ENCODE measurements around the gene SPARC.

SPARC gene

GRCh38 chr5:151673421-151673820 is 13.3 kb downstream of the SPARC start:
- TF ChIP-seq YY1 (IDR thresholded peaks at IDR 0.05; ENCODE audit: insufficient read depth, insufficient read length) = no peak
- no peak for TF ChIP-seq ZNF274 (IDR thresholded peaks at IDR 0.05; ENCODE audit: low read depth, low read length)
- TF ChIP-seq SUZ12 (IDR thresholded peaks at IDR 0.05; ENCODE audit: extremely low read depth, insufficient read depth, insufficient read length) = no peak
- Histone ChIP-seq H3K4me3 (ENCODE audit: insufficient read length, low read depth) (no peak overlapping the region), H3K4me1 (ENCODE audit: insufficient read depth, insufficient read length) (peaks cover 3% of the 10 kb centered on the region), H3K27me3 (ENCODE audit: insufficient read depth, insufficient read length) (no peaks in the 10 kb centered on the region), H3K36me3 (ENCODE audit: insufficient read depth, insufficient read length, low read length) (peaks cover 98% of the 10 kb centered on the region), H3K9me3 (ENCODE audit: insufficient read depth, low read length) (no peaks in the 10 kb centered on the region), H3K9ac (ENCODE audit: insufficient read length, low read depth) (no peak overlapping the region)
- no peak for DNase-seq (ENCODE audit: low read depth, low spot score)

GRCh38 chr5:151672516-151672915 is 14.2 kb downstream of the SPARC start:
- DNase-seq (ENCODE audit: low read depth, low spot score) = no peak
- Histone ChIP-seq H3K9ac (ENCODE audit: insufficient read length, low read depth) (no peak overlapping the region), H3K9me3 (ENCODE audit: insufficient read depth, low read length) (no peaks in the 10 kb centered on the region), H3K27me3 (ENCODE audit: insufficient read depth, insufficient read length) (no peaks in the 10 kb centered on the region), H3K36me3 (ENCODE audit: insufficient read depth, insufficient read length, low read length) (peaks cover 98% of the 10 kb centered on the region), H3K4me3 (ENCODE audit: insufficient read length, low read depth) (no peak overlapping the region), H3K4me1 (ENCODE audit: insufficient read depth, insufficient read length) (peaks cover 3% of the 10 kb centered on the region)
- TF ChIP-seq ZNF274 (IDR thresholded peaks at IDR 0.05; ENCODE audit: low read depth, low read length) = no peak
- TF ChIP-seq SUZ12 (IDR thresholded peaks at IDR 0.05; ENCODE audit: extremely low read depth, insufficient read depth, insufficient read length) = no peak
- TF ChIP-seq YY1 (IDR thresholded peaks at IDR 0.05; ENCODE audit: insufficient read depth, insufficient read length) = no peak

GRCh38 chr5:151671950-151672349 is 14.8 kb downstream of the SPARC start:
- no peak overlapping the region for H3K9ac ChIP-seq (ENCODE audit: insufficient read length, low read depth)
- peaks cover 2% of the 10 kb centered on the region for H3K4me1 ChIP-seq (ENCODE audit: insufficient read depth, insufficient read length)
- DNase-seq (ENCODE audit: low read depth, low spot score) = no peak
- TF ChIP-seq YY1 (IDR thresholded peaks at IDR 0.05; ENCODE audit: insufficient read depth, insufficient read length) = no peak
- no peak for TF ChIP-seq SUZ12 (IDR thresholded peaks at IDR 0.05; ENCODE audit: extremely low read depth, insufficient read depth, insufficient read length)
- no peak for TF ChIP-seq ZNF274 (IDR thresholded peaks at IDR 0.05; ENCODE audit: low read depth, low read length)
- no peak overlapping the region for H3K4me3 ChIP-seq (ENCODE audit: insufficient read length, low read depth)
- H3K36me3 ChIP-seq (ENCODE audit: insufficient read depth, insufficient read length, low read length) = peaks cover 98% of the 10 kb centered on the region
- no peaks in the 10 kb centered on the region for H3K9me3 ChIP-seq (ENCODE audit: insufficient read depth, low read length)
- no peaks in the 10 kb centered on the region for H3K27me3 ChIP-seq (ENCODE audit: insufficient read depth, insufficient read length)

- TF ChIP-seq SUZ12 (IDR thresholded peaks at IDR 0.05; ENCODE audit: extremely low read depth, insufficient read depth, insufficient read length) = no peak
- no peak for TF ChIP-seq YY1 (IDR thresholded peaks at IDR 0.05; ENCODE audit: insufficient read depth, insufficient read length)
- no peak for TF ChIP-seq ZNF274 (IDR thresholded peaks at IDR 0.05; ENCODE audit: low read depth, low read length)
These were observed 15.6 kb downstream of the SPARC start for GRCh38 chr5:151670953-151671636.

GRCh38 chr5:151670083-151670686 is 16.5 kb downstream of the SPARC start:
- no peak overlapping the region for H3K9ac ChIP-seq (ENCODE audit: insufficient read length, low read depth)
- H3K4me3 ChIP-seq (ENCODE audit: insufficient read length, low read depth) = no peak overlapping the region
- peaks cover 97% of the 10 kb centered on the region for H3K36me3 ChIP-seq (ENCODE audit: insufficient read depth, insufficient read length, low read length)
- no peaks in the 10 kb centered on the region for H3K9me3 ChIP-seq (ENCODE audit: insufficient read depth, low read length)
- H3K27me3 ChIP-seq (ENCODE audit: insufficient read depth, insufficient read length) = no peaks in the 10 kb centered on the region
- DNase-seq (ENCODE audit: low read depth, low spot score) = no peak
- H3K4me1 ChIP-seq (ENCODE audit: insufficient read depth, insufficient read length) = no peaks in the 10 kb centered on the region
- no peak for TF ChIP-seq ZNF274 (IDR thresholded peaks at IDR 0.05; ENCODE audit: low read depth, low read length)
- no peak for TF ChIP-seq SUZ12 (IDR thresholded peaks at IDR 0.05; ENCODE audit: extremely low read depth, insufficient read depth, insufficient read length)
- TF ChIP-seq YY1 (IDR thresholded peaks at IDR 0.05; ENCODE audit: insufficient read depth, insufficient read length) = no peak

More at GRCh38 chr5:151670953-151671636, 15.6 kb downstream of the SPARC start:
- Histone ChIP-seq H3K9ac (ENCODE audit: insufficient read length, low read depth) (no peak overlapping the region), H3K27me3 (ENCODE audit: insufficient read depth, insufficient read length) (no peaks in the 10 kb centered on the region), H3K36me3 (ENCODE audit: insufficient read depth, insufficient read length, low read length) (peaks cover 97% of the 10 kb centered on the region), H3K4me1 (ENCODE audit: insufficient read depth, insufficient read length) (no peaks in the 10 kb centered on the region), H3K9me3 (ENCODE audit: insufficient read depth, low read length) (no peaks in the 10 kb centered on the region), H3K4me3 (ENCODE audit: insufficient read length, low read depth) (no peak overlapping the region)
- no peak for DNase-seq (ENCODE audit: low read depth, low spot score)

GRCh38 chr5:151667083-151667482 is 19.6 kb downstream of the SPARC start:
- peaks cover 97% of the 10 kb centered on the region for H3K36me3 ChIP-seq (ENCODE audit: insufficient read depth, insufficient read length, low read length)

GRCh38 chr5:151665613-151666012 is 21.1 kb downstream of the SPARC start:
- Histone ChIP-seq H3K4me3 (ENCODE audit: insufficient read length, low read depth) (no peak overlapping the region), H3K9me3 (ENCODE audit: insufficient read depth, low read length) (no peaks in the 10 kb centered on the region), H3K9ac (ENCODE audit: insufficient read length, low read depth) (no peak overlapping the region), H3K27me3 (ENCODE audit: insufficient read depth, insufficient read length) (no peaks in the 10 kb centered on the region), H3K4me1 (ENCODE audit: insufficient read depth, insufficient read length) (no peaks in the 10 kb centered on the region), H3K36me3 (ENCODE audit: insufficient read depth, insufficient read length, low read length) (peaks cover 93% of the 10 kb centered on the region)
- DNase-seq (ENCODE audit: low read depth, low spot score) = no peak
- TF ChIP-seq SUZ12 (IDR thresholded peaks at IDR 0.05; ENCODE audit: extremely low read depth, insufficient read depth, insufficient read length) (no peak), ZNF274 (IDR thresholded peaks at IDR 0.05; ENCODE audit: low read depth, low read length) (no peak), YY1 (IDR thresholded peaks at IDR 0.05; ENCODE audit: insufficient read depth, insufficient read length) (no peak)

More at GRCh38 chr5:151667083-151667482, 19.6 kb downstream of the SPARC start:
- Histone ChIP-seq H3K27me3 (ENCODE audit: insufficient read depth, insufficient read length) (no peaks in the 10 kb centered on the region), H3K4me3 (ENCODE audit: insufficient read length, low read depth) (no peak overlapping the region), H3K9me3 (ENCODE audit: insufficient read depth, low read length) (no peaks in the 10 kb centered on the region), H3K4me1 (ENCODE audit: insufficient read depth, insufficient read length) (no peaks in the 10 kb centered on the region), H3K9ac (ENCODE audit: insufficient read length, low read depth) (no peak overlapping the region)
- TF ChIP-seq YY1 (IDR thresholded peaks at IDR 0.05; ENCODE audit: insufficient read depth, insufficient read length) (no peak), SUZ12 (IDR thresholded peaks at IDR 0.05; ENCODE audit: extremely low read depth, insufficient read depth, insufficient read length) (no peak), ZNF274 (IDR thresholded peaks at IDR 0.05; ENCODE audit: low read depth, low read length) (no peak)
- no peak for DNase-seq (ENCODE audit: low read depth, low spot score)
